Omental fat pad (tissue), 4 donors: ENCODE measurements around the gene NYAP2. TPM values are rescaled to one million over a fixed set of nuclear protein-coding genes. Genes with fewer than 3 reads are reported as not detected.

Experiments used
- ATAC-seq: fragments of 150-250 bp; one replicate; pipeline ENCODE4 v1.9.1; 2016; ENCODE audit warnings: mild to moderate bottlenecking, moderate library complexity; ENCODE audit not compliant: low FRiP score
- DNase-seq: peaks from one replicate; pipeline ENCODE4 v3.0.0-alpha.2; 2019; ENCODE audit warnings: low spot score
- total RNA-seq, 4 donors: library from RNA; depleted of rRNA; stranded (reverse); fragments of >200 nt; gene quantifications; one replicate each; pipeline ENCODE4 v1.1.0, GENCODE V29; 2016
- TF ChIP-seq, protein P1 (sequence below), 3 donors: fragments of 450-650 bp; IDR thresholded peaks; one replicate each; pipeline ENCODE4 v1.5.1; 2016 to 2017; ENCODE audit warnings: antibody characterized with exemption in 3 of 3, mild to moderate bottlenecking in 3 of 3, moderate library complexity in 2 of 3

The NYAP2 gene
- total RNA-seq, 4 donors from 2014 or later, result not detected

DNA sequence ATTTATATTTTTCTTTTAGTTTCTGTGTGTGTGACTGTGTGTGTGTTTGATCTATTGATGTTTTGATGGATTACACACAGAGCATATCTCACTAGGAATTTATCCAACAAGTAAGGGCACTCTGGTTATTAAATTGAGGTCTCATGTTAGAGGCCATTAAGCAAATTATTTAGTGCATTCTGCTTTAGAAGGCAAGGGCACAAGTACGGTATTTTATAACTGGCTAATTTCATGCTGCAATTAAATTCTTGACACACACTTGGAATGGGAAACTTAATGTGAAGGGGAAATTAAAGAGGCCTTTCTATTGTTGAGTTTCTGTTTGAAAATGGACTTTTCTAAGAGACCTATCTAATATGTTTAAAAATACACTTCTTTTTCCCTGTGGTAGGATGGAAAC, 25.8 kb downstream of the NYAP2 start:
- TF ChIP-seq, protein P1, sequence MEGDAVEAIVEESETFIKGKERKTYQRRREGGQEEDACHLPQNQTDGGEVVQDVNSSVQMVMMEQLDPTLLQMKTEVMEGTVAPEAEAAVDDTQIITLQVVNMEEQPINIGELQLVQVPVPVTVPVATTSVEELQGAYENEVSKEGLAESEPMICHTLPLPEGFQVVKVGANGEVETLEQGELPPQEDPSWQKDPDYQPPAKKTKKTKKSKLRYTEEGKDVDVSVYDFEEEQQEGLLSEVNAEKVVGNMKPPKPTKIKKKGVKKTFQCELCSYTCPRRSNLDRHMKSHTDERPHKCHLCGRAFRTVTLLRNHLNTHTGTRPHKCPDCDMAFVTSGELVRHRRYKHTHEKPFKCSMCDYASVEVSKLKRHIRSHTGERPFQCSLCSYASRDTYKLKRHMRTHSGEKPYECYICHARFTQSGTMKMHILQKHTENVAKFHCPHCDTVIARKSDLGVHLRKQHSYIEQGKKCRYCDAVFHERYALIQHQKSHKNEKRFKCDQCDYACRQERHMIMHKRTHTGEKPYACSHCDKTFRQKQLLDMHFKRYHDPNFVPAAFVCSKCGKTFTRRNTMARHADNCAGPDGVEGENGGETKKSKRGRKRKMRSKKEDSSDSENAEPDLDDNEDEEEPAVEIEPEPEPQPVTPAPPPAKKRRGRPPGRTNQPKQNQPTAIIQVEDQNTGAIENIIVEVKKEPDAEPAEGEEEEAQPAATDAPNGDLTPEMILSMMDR (IDR thresholded peaks at IDR 0.05), result no peak
- no peak for DNase-seq
- no peak for ATAC-seq

DNA sequence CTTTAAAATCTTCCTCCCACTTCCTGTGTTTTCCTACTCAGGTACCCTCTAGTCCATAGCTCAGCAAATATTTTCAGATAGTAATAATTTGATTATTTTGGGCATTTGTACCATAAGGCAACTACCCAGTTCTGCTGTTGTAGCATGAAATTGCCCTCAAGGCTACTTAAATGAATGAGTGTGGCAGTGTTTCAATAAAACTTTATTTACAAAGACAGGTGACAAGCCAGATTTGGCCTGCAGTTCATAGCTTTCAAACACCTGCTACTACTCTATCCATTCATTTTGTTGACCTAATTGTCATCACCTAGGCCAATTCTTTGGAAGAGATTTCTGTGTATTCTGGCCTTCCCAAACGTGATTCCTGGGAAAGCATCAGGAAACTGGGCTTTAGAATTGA, 28.9 kb downstream of the NYAP2 start:
- TF ChIP-seq, protein P1 (IDR thresholded peaks at IDR 0.05), result no peak
- no peak for DNase-seq
- ATAC-seq, result no peak

DNA sequence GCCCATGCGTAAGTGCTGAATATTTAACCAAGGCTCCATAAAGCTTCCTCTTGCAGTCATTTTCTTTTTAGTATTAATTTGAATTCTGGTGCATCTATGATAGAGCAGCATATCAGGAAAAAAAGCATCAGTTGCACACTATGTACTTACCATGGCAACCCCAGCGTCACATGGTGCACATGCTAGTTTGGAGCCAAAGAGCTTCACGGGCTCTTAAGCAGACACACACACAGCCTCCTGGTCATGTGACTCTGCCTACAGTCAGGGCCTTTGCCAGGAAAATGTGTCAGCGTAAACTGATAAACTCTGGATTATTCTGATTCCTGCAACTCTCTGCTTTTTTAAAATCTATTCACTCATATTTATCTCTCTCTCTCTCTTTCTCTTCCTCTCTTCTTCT, 30.2 kb downstream of the NYAP2 start:
- ATAC-seq (peak; percentile 66), DNase-seq (no peak)
- TF ChIP-seq, protein P1 (IDR thresholded peaks at IDR 0.05), result no peak

DNA sequence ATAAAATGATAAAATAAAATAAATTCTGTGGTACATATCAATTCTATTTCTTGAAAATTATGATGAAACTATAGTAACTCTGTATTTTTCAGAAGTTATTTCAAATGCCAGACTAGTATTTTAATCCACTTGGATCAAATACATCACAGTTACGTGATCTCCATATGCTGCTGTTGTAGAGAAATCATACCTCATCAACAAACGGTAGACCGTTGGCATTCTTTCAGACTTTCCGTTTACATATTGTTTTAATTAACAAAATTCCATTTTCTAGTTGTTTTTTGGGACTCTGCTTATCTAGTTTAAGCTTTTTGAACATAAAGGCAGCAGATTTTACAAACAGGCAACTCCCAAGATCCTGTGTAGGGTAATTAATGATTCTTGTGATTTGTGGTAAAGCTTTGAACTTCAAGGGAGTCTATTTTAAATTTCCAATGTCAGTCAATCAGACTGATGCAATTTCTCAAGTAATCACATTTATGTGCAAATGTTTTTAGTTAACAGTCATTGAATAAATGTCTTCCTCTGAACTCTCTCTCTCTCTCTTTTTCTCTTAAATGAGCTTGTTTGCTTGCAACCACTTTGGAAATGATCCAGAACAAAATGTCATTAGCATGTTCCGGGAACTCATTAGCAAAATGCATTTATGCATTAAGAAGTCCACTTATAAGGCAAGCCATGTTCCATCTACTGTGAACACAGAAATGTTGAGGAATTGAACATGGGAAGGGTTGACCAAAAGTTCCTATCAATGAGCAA, 31.8 kb downstream of the NYAP2 start:
- no peak for DNase-seq
- no peak for ATAC-seq
- TF ChIP-seq, protein P1 (IDR thresholded peaks at IDR 0.05), result no peak

DNA sequence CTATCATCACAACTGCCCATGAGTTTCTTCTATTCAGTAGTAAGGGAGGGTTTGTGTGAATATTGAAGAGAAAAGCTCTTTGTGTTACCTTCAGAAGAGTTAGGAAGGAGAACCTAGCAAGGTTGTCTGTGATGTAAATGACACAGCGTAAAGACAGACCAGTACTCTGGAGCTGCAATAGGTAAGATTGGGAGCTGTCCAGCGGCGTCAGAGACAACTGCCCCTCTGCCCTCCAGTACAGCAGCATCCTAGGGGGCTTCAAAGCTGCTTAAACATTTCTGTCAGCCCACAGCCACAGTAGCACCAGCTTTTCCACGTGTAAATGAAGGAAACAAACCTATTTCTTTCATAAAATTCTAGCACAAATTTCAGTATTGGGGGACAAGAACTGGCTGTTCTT, 34.5 kb downstream of the NYAP2 start:
- TF ChIP-seq, protein P1 (IDR thresholded peaks at IDR 0.05), result no peak
- DNase-seq (no peak), ATAC-seq (no peak)

DNA sequence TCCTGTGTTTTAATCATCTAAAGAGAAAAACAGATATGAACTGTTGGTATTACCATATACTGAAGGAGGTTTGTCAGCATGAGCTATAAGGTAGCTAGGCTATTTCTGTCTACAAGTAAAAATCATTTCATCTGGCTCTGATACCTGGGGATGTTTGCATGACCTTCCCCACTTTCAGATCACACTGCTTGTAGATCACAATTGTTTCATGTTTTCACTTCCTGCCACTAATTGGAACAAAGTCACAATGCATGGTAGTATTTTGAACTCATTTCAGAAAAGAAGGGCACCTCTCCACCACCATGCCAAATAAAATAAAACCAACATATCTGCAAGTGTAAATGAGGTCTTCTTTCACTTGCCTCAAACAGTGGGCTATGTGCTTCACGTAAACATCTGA, 37.8 kb downstream of the NYAP2 start:
- TF ChIP-seq, protein P1 (IDR thresholded peaks at IDR 0.05), result no peak
- ATAC-seq (no peak), DNase-seq (no peak)

DNA sequence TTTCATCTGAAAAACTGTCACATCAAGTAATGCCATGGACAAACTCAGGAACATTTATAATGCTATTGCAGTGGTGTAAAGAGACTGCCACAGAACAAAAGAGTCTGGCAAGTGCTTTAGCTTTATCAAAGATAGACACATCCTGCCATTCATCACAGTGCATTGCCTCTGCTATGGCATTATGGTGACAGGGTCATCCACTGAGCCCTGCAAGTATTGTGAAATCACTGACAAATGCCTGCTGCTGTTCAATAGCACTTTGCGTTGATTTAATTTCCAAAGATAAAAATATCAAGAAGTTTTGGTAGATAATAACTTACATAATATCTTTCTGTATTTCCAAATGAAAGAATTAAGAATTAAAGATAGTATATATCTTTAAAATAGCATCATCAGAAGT, 38.7 kb downstream of the NYAP2 start:
- no peak for DNase-seq
- no peak for ATAC-seq

More for the DNA sequence above, 38.7 kb downstream of the NYAP2 start:
- TF ChIP-seq, protein P1 (IDR thresholded peaks at IDR 0.05), result no peak
